Measurements from ENCODE around the gene MS4A2.

- TF ChIP-seq CTCF (conservative IDR thresholded peaks at IDR 0.05; ENCODE audit: low read depth, low read length) (no peak), EZH2 (IDR thresholded peaks at IDR 0.05; ENCODE audit: low read length, unreplicated experiment) (no peak)
These were observed 37.6 kb downstream of the MS4A2 start for GRCh38 chr11:60125956-60126585.
